Astrocyte (in vitro differentiated cells and primary cell): Measurements from ENCODE around the gene KRT83. TPM values are rescaled to one million over a fixed set of nuclear protein-coding genes. Genes with fewer than 3 reads are reported as not detected.

Experiments used
- DNase-seq: peaks from one replicate; pipeline ENCODE4 v3.0.0-alpha.2; 2010; ENCODE audit warnings: low read depth
- FAIRE-seq: peaks from 2 replicates; lab custom pipeline; 2011; peaks lifted over from hg19 to GRCh38; lab: Jason Lieb, UNC
- H2AFZ ChIP-seq: 2 replicates; pipeline ENCODE4 v1.6.0; 2012; ENCODE audit warnings: low read depth, low read length, inconsistent platforms
- H3K27ac ChIP-seq: 2 replicates; pipeline ENCODE4 v1.5.1; 2011; ENCODE audit warnings: low read depth, low read length, inconsistent platforms
- H3K27me3 ChIP-seq: 2 replicates; pipeline ENCODE4 v1.6.0; 2011; ENCODE audit warnings: low read length, inconsistent platforms; ENCODE audit not compliant: insufficient read depth
- H3K36me3 ChIP-seq: 2 replicates; pipeline ENCODE4 v1.5.1; 2011; ENCODE audit warnings: low read length, inconsistent platforms; ENCODE audit not compliant: insufficient read depth
- H3K4me1 ChIP-seq: 2 replicates; pipeline ENCODE4 v1.5.1; 2011; ENCODE audit warnings: low read length, inconsistent platforms; ENCODE audit not compliant: insufficient read depth
- H3K4me2 ChIP-seq: 2 replicates; pipeline ENCODE4 v1.6.0; 2012; ENCODE audit warnings: low read length, inconsistent platforms
- H3K4me3 ChIP-seq: 2 replicates; pipeline ENCODE4 v1.5.1; 2011; ENCODE audit warnings: low read depth, mild to moderate bottlenecking, low read length, inconsistent platforms; ENCODE audit not compliant: insufficient read depth
- H3K79me2 ChIP-seq: 2 replicates; pipeline ENCODE4 v1.6.0; 2012; ENCODE audit warnings: mild to moderate bottlenecking, low read length, inconsistent platforms; ENCODE audit not compliant: insufficient read depth
- H3K9ac ChIP-seq: 2 replicates; pipeline ENCODE4 v1.6.0; 2012; ENCODE audit warnings: mild to moderate bottlenecking, low read length, inconsistent platforms
- H3K9me3 ChIP-seq: 2 replicates; pipeline ENCODE4 v1.5.1; 2012; ENCODE audit warnings: low read depth, mild to moderate bottlenecking, low read length, inconsistent platforms; ENCODE audit not compliant: insufficient read depth
- H4K20me1 ChIP-seq: 2 replicates; pipeline ENCODE4 v1.6.0; 2012; ENCODE audit warnings: low read length, inconsistent platforms; ENCODE audit not compliant: insufficient read depth
- H3K27ac Mint-ChIP-seq: one replicate; pipeline ENCODE4 v1.8.0; 2021; ENCODE audit warnings: mild to moderate bottlenecking, mixed read lengths; ENCODE audit not compliant: unreplicated experiment
- H3K27me3 Mint-ChIP-seq: one replicate; pipeline ENCODE4 v1.8.0; 2021; ENCODE audit warnings: low read depth, mixed read lengths; ENCODE audit not compliant: unreplicated experiment
- H3K36me3 Mint-ChIP-seq: one replicate; pipeline ENCODE4 v1.8.0; 2021; ENCODE audit warnings: low read depth, mixed read lengths; ENCODE audit not compliant: unreplicated experiment
- H3K4me1 Mint-ChIP-seq: one replicate; pipeline ENCODE4 v1.8.0; 2021; ENCODE audit warnings: low read depth, mixed read lengths; ENCODE audit not compliant: unreplicated experiment
- H3K4me3 Mint-ChIP-seq: one replicate; pipeline ENCODE4 v1.8.0; 2021; ENCODE audit warnings: mild to moderate bottlenecking, moderate library complexity, mixed read lengths; ENCODE audit not compliant: unreplicated experiment
- H3K9me3 Mint-ChIP-seq: one replicate; pipeline ENCODE4 v1.8.0; 2021; ENCODE audit warnings: mild to moderate bottlenecking, mixed read lengths; ENCODE audit not compliant: unreplicated experiment
- EZH2 ChIP-seq: IDR thresholded peaks from 2 replicates; pipeline ENCODE4 v1.6.1; 2012; ENCODE audit warnings: mild to moderate bottlenecking, low read length, inconsistent platforms; ENCODE audit not compliant: insufficient read depth
- total RNA-seq: library from RNA; stranded (reverse); gene quantifications from 2 replicates; pipeline ENCODE4 v1.2.1, GENCODE V29; 2021
- TF ChIP-seq, protein P1 (sequence below): IDR thresholded peaks from 2 replicates; pipeline ENCODE4 v1.5.1; 2011; ENCODE audit warnings: low read depth, mild to moderate bottlenecking, inconsistent platforms, low read length, moderate library complexity; ENCODE audit not compliant: insufficient read depth

The KRT83 gene
- total RNA-seq, 1 donor from 2014 or later: not detected

DNA sequence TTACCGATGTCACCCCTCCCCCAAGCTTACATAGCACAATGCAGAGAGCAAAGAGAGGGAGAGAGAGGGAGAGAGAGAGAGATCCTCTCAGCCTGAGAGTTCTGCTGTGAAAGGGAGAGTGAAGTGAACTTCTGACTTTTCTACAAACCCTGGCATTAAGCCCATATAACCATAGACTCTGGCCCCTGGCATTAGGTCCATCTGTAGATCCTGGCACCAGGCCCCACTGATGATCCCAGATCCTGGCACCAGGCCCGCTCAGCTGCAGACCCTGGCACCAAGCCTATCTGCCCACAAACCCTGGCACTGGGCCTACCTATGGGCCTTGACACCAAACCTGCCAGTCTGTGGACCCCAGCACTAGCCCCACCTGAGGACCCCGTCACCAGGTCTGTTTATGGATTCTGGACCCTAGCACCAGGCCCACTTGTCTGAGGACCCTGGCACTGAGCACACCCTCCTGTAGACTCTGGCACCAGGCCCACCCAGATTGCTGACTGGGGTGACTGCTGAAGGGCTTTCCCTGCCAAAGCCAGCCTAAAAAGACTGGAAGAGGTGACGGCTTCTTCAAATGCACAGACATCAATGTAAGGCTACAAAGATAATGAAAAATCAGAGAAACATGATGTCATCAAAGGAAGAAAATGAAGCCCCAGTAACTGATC is 14.5 kb upstream of the KRT83 start:
- H3K4me2 ChIP-seq: no peak overlapping the region
- peaks cover 11% of the 10 kb centered on the region for H3K27me3 ChIP-seq
- no peak overlapping the region for H3K4me3 Mint-ChIP-seq
- DNase-seq (no peak), FAIRE-seq (no peak)
- no peaks in the 10 kb centered on the region for H3K79me2 ChIP-seq
- H3K4me1 ChIP-seq: no peaks in the 10 kb centered on the region
- H3K9me3 Mint-ChIP-seq: peaks cover 3% of the 10 kb centered on the region
- peak overlapping the region; percentile 28 for H3K27ac Mint-ChIP-seq
- peaks cover 7% of the 10 kb centered on the region for H3K4me1 Mint-ChIP-seq
- no peak overlapping the region for H2AFZ ChIP-seq
- no peaks in the 10 kb centered on the region for H4K20me1 ChIP-seq
- peaks cover 4% of the 10 kb centered on the region for H3K9me3 ChIP-seq
- TF ChIP-seq, protein P1, sequence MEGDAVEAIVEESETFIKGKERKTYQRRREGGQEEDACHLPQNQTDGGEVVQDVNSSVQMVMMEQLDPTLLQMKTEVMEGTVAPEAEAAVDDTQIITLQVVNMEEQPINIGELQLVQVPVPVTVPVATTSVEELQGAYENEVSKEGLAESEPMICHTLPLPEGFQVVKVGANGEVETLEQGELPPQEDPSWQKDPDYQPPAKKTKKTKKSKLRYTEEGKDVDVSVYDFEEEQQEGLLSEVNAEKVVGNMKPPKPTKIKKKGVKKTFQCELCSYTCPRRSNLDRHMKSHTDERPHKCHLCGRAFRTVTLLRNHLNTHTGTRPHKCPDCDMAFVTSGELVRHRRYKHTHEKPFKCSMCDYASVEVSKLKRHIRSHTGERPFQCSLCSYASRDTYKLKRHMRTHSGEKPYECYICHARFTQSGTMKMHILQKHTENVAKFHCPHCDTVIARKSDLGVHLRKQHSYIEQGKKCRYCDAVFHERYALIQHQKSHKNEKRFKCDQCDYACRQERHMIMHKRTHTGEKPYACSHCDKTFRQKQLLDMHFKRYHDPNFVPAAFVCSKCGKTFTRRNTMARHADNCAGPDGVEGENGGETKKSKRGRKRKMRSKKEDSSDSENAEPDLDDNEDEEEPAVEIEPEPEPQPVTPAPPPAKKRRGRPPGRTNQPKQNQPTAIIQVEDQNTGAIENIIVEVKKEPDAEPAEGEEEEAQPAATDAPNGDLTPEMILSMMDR: no peak
- no peak for TF ChIP-seq EZH2
- no peak overlapping the region for H3K9ac ChIP-seq
- H3K27ac ChIP-seq: no peak overlapping the region
- no peaks in the 10 kb centered on the region for H3K36me3 Mint-ChIP-seq
- H3K27me3 Mint-ChIP-seq: peaks cover 35% of the 10 kb centered on the region
- H3K4me3 ChIP-seq: no peak overlapping the region
- no peaks in the 10 kb centered on the region for H3K36me3 ChIP-seq

DNA sequence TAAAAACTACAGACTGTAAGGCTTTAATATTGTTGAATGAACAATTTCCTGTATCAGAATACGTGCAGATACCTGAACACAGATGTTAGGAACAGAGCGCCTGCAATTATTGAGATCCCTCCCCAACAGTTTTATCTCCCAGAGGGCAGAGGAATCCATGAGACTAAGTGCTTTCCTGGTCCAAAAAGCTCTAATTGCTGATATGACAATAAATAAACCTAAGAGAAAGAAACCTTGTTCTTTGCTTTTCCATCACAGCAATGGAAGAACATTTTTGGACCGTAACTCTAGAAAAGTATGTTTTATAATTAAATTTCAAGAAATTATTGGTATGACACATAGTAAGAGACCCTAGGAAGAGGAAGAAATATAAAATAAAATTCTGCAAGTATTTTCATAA is 13.0 kb upstream of the KRT83 start:
- no peak for TF ChIP-seq EZH2
- TF ChIP-seq, protein P1: no peak
- Mint-ChIP-seq H3K9me3 (peaks cover 3% of the 10 kb centered on the region), H3K27me3 (peaks cover 38% of the 10 kb centered on the region), H3K27ac (no peak overlapping the region), H3K4me1 (peaks cover 7% of the 10 kb centered on the region), H3K4me3 (no peak overlapping the region), H3K36me3 (no peaks in the 10 kb centered on the region)
- Histone ChIP-seq H3K79me2 (no peaks in the 10 kb centered on the region), H2AFZ (no peak overlapping the region), H3K4me3 (no peak overlapping the region), H4K20me1 (no peaks in the 10 kb centered on the region), H3K27me3 (peaks cover 13% of the 10 kb centered on the region), H3K36me3 (no peaks in the 10 kb centered on the region), H3K4me2 (no peak overlapping the region), H3K27ac (no peak overlapping the region), H3K4me1 (no peaks in the 10 kb centered on the region), H3K9ac (no peak overlapping the region), H3K9me3 (peaks cover 4% of the 10 kb centered on the region)
- FAIRE-seq: no peak
- DNase-seq: no peak

DNA sequence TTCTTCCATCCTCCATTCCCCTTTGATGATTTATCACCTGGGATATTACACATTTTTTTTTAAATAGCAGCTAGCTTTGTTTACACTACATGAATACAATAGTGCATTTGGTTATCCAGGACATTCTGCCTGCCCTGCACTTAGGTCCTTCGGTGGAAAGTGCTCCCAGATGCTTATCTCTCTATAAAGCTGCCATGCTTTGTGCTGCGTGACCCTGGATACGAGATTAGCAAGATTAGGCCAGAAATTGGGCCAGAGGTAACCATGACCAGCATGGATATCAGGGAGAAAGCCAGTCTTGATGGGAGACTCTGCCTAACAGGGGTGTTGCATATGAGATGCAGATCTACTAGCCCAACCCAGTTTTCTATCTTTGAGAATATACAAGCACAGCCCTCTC is 12.1 kb upstream of the KRT83 start:
- H3K36me3 Mint-ChIP-seq: no peaks in the 10 kb centered on the region
- H3K4me2 ChIP-seq: no peak overlapping the region
- H3K4me3 Mint-ChIP-seq: no peak overlapping the region
- no peaks in the 10 kb centered on the region for H3K4me1 ChIP-seq
- no peak overlapping the region for H2AFZ ChIP-seq
- H3K27me3 ChIP-seq: peaks cover 16% of the 10 kb centered on the region
- no peak for DNase-seq
- no peaks in the 10 kb centered on the region for H4K20me1 ChIP-seq
- H3K4me1 Mint-ChIP-seq: peaks cover under 1% of the 10 kb centered on the region
- TF ChIP-seq, protein P1: no peak
- TF ChIP-seq EZH2: no peak
- no peak for FAIRE-seq
- no peak overlapping the region for H3K9ac ChIP-seq
- no peak overlapping the region for H3K4me3 ChIP-seq
- H3K9me3 ChIP-seq: peaks cover 4% of the 10 kb centered on the region
- no peaks in the 10 kb centered on the region for H3K79me2 ChIP-seq
- H3K27me3 Mint-ChIP-seq: peaks cover 36% of the 10 kb centered on the region
- H3K36me3 ChIP-seq: no peaks in the 10 kb centered on the region
- no peak overlapping the region for H3K27ac Mint-ChIP-seq
- H3K9me3 Mint-ChIP-seq: peaks cover 3% of the 10 kb centered on the region
- H3K27ac ChIP-seq: no peak overlapping the region
